Panc1 (cell line): ENCODE measurements around the gene STARD13. TPM values are rescaled to one million over a fixed set of nuclear protein-coding genes. Genes with fewer than 3 reads are reported as not detected.

Experiments
- ATAC-seq: fragments of 200-7000 bp; cut with Tn5 transposase; 2 replicates; pipeline ENCODE4 v1.9.1; 2020; ENCODE audit warnings: mild to moderate bottlenecking, moderate library complexity
- BruUV-seq: library from RNA; stranded (reverse); fragments of 400-500 nt; replicated peaks from 2 replicates; lab custom pipeline; 2021; lab: Mats Ljungman, UMichigan
- CTCF ChIA-PET: fragments of 300-600 bp; sonication (Branson Sonifier 250); formaldehyde crosslinking; loops from one replicate; lab custom pipeline; 2022; ENCODE audit warnings: antibody characterized with exemption; lab: Charles Lee
- POLR2A ChIA-PET: fragments of 300-600 bp; sonication (Branson Sonifier 250); formaldehyde crosslinking; loops from one replicate; lab custom pipeline; 2022; ENCODE audit warnings: antibody characterized with exemption; lab: Charles Lee
- DNase-seq: peaks from one replicate; pipeline ENCODE4 v3.0.0-alpha.2; 2010; ENCODE audit warnings: low read depth, low spot score
- H3K27ac ChIP-seq: 2 replicates; pipeline ENCODE4 v1.5.1; 2011; ENCODE audit warnings: mild to moderate bottlenecking, low read length, inconsistent platforms
- H3K27me3 ChIP-seq: fragments of 200-500 bp; sonication (Bioruptor generic); 2 replicates; pipeline ENCODE4 v1.6.0; 2014; ENCODE audit warnings: low read length, inconsistent platforms; ENCODE audit not compliant: control insufficient read depth, insufficient read depth
- H3K36me3 ChIP-seq: fragments of 200-500 bp; sonication (Bioruptor generic); 2 replicates; pipeline ENCODE4 v1.5.1; 2014; ENCODE audit warnings: inconsistent platforms, mild to moderate bottlenecking, low read length, moderate library complexity; ENCODE audit not compliant: control insufficient read depth, insufficient read depth
- H3K4me1 ChIP-seq: 2 replicates; pipeline ENCODE4 v1.5.1; 2011; ENCODE audit warnings: inconsistent platforms, mild to moderate bottlenecking, low read length, moderate library complexity; ENCODE audit not compliant: control insufficient read depth, insufficient read depth
- H3K4me3 ChIP-seq, 2 experiments: 2 replicates each; pipeline ENCODE4 v1.5.1; 2011 to 2012; ENCODE audit warnings: low read depth in 2 of 2, low read length in 2 of 2, mild to moderate bottlenecking in 2 of 2, inconsistent platforms in 1 of 2, moderate library complexity in 1 of 2
- H3K9me3 ChIP-seq: fragments of 200-500 bp; sonication (Bioruptor generic); 2 replicates; pipeline ENCODE4 v1.5.1; 2014; ENCODE audit warnings: low read depth, mild to moderate bottlenecking, inconsistent platforms, low read length, moderate library complexity; ENCODE audit not compliant: control insufficient read depth, insufficient read depth
- CTCF ChIP-seq: fragments of 450-650 bp; IDR thresholded peaks from 2 replicates; pipeline ENCODE4 v1.5.1; 2017; ENCODE audit warnings: mild to moderate bottlenecking
- POLR2AphosphoS5 ChIP-seq: IDR thresholded peaks from 2 replicates; pipeline ENCODE4 v1.6.1; 2012; ENCODE audit warnings: mild to moderate bottlenecking, low read depth, low read length, moderate library complexity
- REST ChIP-seq, 2 experiments: IDR thresholded peaks; 2 replicates each; pipeline ENCODE4 v1.6.1; 2011 to 2012; ENCODE audit warnings: low read depth in 2 of 2, control low read depth in 1 of 2, low read length in 1 of 2, mild to moderate bottlenecking in 1 of 2, moderate library complexity in 1 of 2; ENCODE audit not compliant: insufficient read depth in 1 of 2
- SIN3A ChIP-seq: IDR thresholded peaks from 2 replicates; pipeline ENCODE4 v1.6.1; 2012; ENCODE audit warnings: low read depth, mild to moderate bottlenecking, low read length, moderate library complexity, borderline replicate concordance; ENCODE audit not compliant: insufficient read depth
- TCF7L2 ChIP-seq: IDR thresholded peaks from 2 replicates; pipeline ENCODE4 v1.6.1; 2011; ENCODE audit warnings: mild to moderate bottlenecking, low read depth, low read length, inconsistent platforms
- in situ Hi-C: cut with HindIII; loops from 2 replicates; pipeline ENCODE4 v1.10.0; 2016; ENCODE audit warnings: low sequenced_read_pairs, low pct_unique_long_range_greater_than_20kb
- intact Hi-C: fragments of 100-400 bp; cut with micrococcal nuclease; formaldehyde crosslinking; loops from one replicate; pipeline ENCODE4 v1.10.0; 2022; ENCODE audit not compliant: unreplicated experiment
- total RNA-seq: library from RNA; stranded (reverse); gene quantifications from one replicate; pipeline ENCODE4 v1.2.1, GENCODE V29; 2021; ENCODE audit not compliant: unreplicated experiment

Gene STARD13
- total RNA-seq, 1 experiment from 2014 or later = 6.5 TPM

- ChIA-PET CTCF (no interaction called here), POLR2A (no interaction called here)
- no peak for TF ChIP-seq SIN3A
- no peak for TF ChIP-seq CTCF
- no peak for TF ChIP-seq POLR2AphosphoS5
- TF ChIP-seq REST (IDR thresholded peaks at IDR 0.05; ENCODE audit: insufficient read depth in 1 of 2, low read depth in 2 of 2, low read length in 1 of 2) = no peak
- H3K9me3 ChIP-seq = no peaks in the 10 kb centered on the region
- BruUV-seq = no TSS peak
- intact Hi-C loops = no loop called here
- no peak for DNase-seq
- no peak overlapping the region for H3K4me3 ChIP-seq
- no peaks in the 10 kb centered on the region for H3K4me1 ChIP-seq
- no peaks in the 10 kb centered on the region for H3K27me3 ChIP-seq
- no peak for ATAC-seq
- H3K36me3 ChIP-seq = no peaks in the 10 kb centered on the region
- H3K27ac ChIP-seq = no peak overlapping the region
- in situ Hi-C loops = no loop called here
Observed at GRCh38 chr13:33326723-33327122, 41.2 kb upstream of the STARD13 start.

- ChIA-PET POLR2A (no interaction called here), CTCF (no interaction called here)
- Histone ChIP-seq H3K9me3 (no peaks in the 10 kb centered on the region), H3K27me3 (no peaks in the 10 kb centered on the region), H3K27ac (no peak overlapping the region), H3K4me3 (no peak overlapping the region), H3K4me1 (no peaks in the 10 kb centered on the region), H3K36me3 (no peaks in the 10 kb centered on the region)
- in situ Hi-C loops = no loop called here
- TF ChIP-seq REST (IDR thresholded peaks at IDR 0.05; ENCODE audit: insufficient read depth in 1 of 2, low read depth in 2 of 2, low read length in 1 of 2) (no peak), POLR2AphosphoS5 (no peak), TCF7L2 (no peak), CTCF (no peak), SIN3A (no peak)
- intact Hi-C loops = no loop called here
- ATAC-seq (no peak), DNase-seq (no peak)
- no TSS peak for BruUV-seq
Observed at GRCh38 chr13:33326246-33326645, 40.7 kb upstream of the STARD13 start.
